T-helper 1 cell treated with Interleukin-12 subunit alpha and Interleukin-12 subunit beta and Interleukin-4 antibody, amounts not matched to agents 30 μg/mL and 1 μg/mL, for 36 hours (primary cell): ENCODE data around the gene KIF13A.
"Not testable (repeated sequence)": the region's sequence is repeated elsewhere in the genome, so short reads cannot be mapped to it uniquely, and the experiment has no call there.

Source experiments
- H3K27ac Mint-ChIP-seq: one replicate; pipeline ENCODE4 v1.8.0; 2021; ENCODE audit warnings: mild to moderate bottlenecking, mixed read lengths
- H3K27me3 Mint-ChIP-seq: one replicate; pipeline ENCODE4 v1.8.0; 2021; ENCODE audit warnings: low read depth, mixed read lengths
- H3K36me3 Mint-ChIP-seq: one replicate; pipeline ENCODE4 v1.8.0; 2021; ENCODE audit warnings: low read depth, mixed read lengths
- H3K4me1 Mint-ChIP-seq: one replicate; pipeline ENCODE4 v1.8.0; 2021; ENCODE audit warnings: low read depth, mixed read lengths
- H3K4me3 Mint-ChIP-seq: one replicate; pipeline ENCODE4 v1.8.0; 2021; ENCODE audit warnings: mild to moderate bottlenecking, moderate library complexity, mixed read lengths
- H3K9me3 Mint-ChIP-seq: one replicate; pipeline ENCODE4 v1.8.0; 2021; ENCODE audit warnings: mixed read lengths

Gene KIF13A

GRCh38 chr6:17987447-17987696 is at the start of gene KIF13A:
TSS of gene KIF13A (minus strand) at chr6:17987635. CDS start at chr6:17987463, 172 bp downstream.
- peaks cover 65% of the 10 kb centered on the region for H3K27me3 Mint-ChIP-seq
- peak within 1 kb of the TSS; percentile 87 for H3K4me3 Mint-ChIP-seq
- no peaks in the 10 kb centered on the region for H3K36me3 Mint-ChIP-seq
- no peak within 1 kb of the TSS for H3K27ac Mint-ChIP-seq
- H3K9me3 Mint-ChIP-seq: no peaks in the 10 kb centered on the region
- H3K4me1 Mint-ChIP-seq: peaks cover 7% of the 10 kb centered on the region

GRCh38 chr6:18036781-18037180 is 49.3 kb upstream of the KIF13A start:
- Mint-ChIP-seq H3K27me3 (peaks cover 9% of the 10 kb centered on the region), H3K9me3 (no peaks in the 10 kb centered on the region), H3K4me1 (no peaks in the 10 kb centered on the region), H3K27ac (no peak overlapping the region), H3K4me3 (no peak overlapping the region), H3K36me3 (no peaks in the 10 kb centered on the region)

- H3K4me1 Mint-ChIP-seq: no peaks in the 10 kb centered on the region
- H3K27ac Mint-ChIP-seq: no peak overlapping the region
- H3K36me3 Mint-ChIP-seq: no peaks in the 10 kb centered on the region
- H3K9me3 Mint-ChIP-seq: no peaks in the 10 kb centered on the region
- H3K27me3 Mint-ChIP-seq: peaks cover 9% of the 10 kb centered on the region
- no peak overlapping the region for H3K4me3 Mint-ChIP-seq
Measured at GRCh38 chr6:18035330-18035854, 48.0 kb upstream of the KIF13A start.

GRCh38 chr6:18034798-18035202 is 47.4 kb upstream of the KIF13A start:
- Mint-ChIP-seq H3K9me3 (no peaks in the 10 kb centered on the region), H3K27ac (no peak overlapping the region), H3K36me3 (no peaks in the 10 kb centered on the region), H3K4me3 (no peak overlapping the region), H3K4me1 (no peaks in the 10 kb centered on the region), H3K27me3 (peaks cover 9% of the 10 kb centered on the region)

DNA sequence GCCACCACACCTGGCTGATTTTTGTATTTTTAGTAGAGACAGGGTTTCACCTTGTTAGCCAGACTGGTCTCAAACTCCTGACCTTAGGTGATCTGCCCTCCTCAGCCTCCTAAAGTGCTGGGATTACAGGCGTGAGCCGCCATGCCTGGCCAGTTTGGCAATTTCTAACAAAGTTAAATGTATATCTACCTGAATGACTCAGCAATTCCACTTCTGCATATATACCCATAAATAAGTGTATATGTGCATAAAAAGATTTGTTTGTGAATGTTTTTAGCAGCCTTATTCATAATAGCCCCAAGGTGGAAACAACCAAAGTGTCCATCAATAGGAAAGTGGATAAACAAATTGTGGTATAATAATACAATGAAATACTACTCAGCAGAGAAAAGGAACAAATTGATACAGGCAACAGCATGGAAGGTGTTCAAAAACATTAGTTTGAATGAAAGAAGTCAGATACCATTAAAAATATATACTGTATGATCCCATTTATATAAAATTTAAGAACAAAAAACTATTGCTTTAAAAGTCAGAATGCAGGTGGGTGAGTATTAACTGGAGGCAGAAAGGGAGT is 44.3 kb upstream of the KIF13A start:
- Mint-ChIP-seq H3K36me3 (no peaks in the 10 kb centered on the region), H3K27me3 (peaks cover 8% of the 10 kb centered on the region), H3K27ac (no peak overlapping the region), H3K9me3 (no peaks in the 10 kb centered on the region), H3K4me1 (no peaks in the 10 kb centered on the region), H3K4me3 (no peak overlapping the region)

DNA sequence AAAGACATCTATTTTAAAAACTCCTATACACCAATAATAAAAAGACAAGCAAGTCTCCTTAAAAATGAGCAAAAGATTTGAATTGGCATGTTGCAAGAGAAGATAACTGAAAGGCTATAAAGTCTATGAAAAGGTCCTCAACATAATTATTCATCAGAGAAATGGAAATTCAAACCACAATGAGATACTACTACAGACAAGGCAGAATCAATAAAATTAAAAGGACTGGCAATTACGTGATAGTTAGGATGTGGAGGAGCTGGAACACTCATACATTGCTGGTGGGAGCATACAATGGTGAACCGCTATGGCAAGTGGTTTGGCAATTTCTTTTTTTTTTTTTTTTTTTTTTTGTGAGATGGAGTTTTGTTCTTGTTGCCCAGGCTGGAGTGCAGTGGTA is 43.8 kb upstream of the KIF13A start:
- no peaks in the 10 kb centered on the region for H3K4me1 Mint-ChIP-seq
- H3K27ac Mint-ChIP-seq: no peak overlapping the region
- H3K9me3 Mint-ChIP-seq: no peaks in the 10 kb centered on the region
- peaks cover 4% of the 10 kb centered on the region for H3K27me3 Mint-ChIP-seq
- H3K4me3 Mint-ChIP-seq: no peak overlapping the region
- H3K36me3 Mint-ChIP-seq: no peaks in the 10 kb centered on the region

DNA sequence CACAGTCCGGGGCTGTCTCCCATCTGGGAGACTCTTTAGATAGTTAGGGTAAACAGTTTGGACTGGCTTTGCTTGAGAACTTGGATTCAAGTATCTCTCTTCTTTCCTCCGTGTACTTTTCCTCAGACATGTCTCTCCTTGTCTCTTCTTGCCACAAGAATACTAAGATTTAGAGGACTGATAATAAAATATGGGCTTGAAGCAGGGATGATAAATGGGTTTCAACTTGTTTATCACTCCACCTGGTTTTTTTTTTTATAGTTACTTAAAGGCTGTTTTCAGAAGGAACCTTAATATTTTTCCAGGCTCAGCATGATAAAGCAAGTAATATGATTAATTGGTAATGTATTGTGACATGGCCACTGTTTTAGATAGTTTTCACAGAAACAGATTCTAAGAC is 40.9 kb upstream of the KIF13A start:
- no peaks in the 10 kb centered on the region for H3K9me3 Mint-ChIP-seq
- no peaks in the 10 kb centered on the region for H3K4me1 Mint-ChIP-seq
- H3K27me3 Mint-ChIP-seq: peaks cover 4% of the 10 kb centered on the region
- no peak overlapping the region for H3K27ac Mint-ChIP-seq
- no peaks in the 10 kb centered on the region for H3K36me3 Mint-ChIP-seq
- no peak overlapping the region for H3K4me3 Mint-ChIP-seq

DNA sequence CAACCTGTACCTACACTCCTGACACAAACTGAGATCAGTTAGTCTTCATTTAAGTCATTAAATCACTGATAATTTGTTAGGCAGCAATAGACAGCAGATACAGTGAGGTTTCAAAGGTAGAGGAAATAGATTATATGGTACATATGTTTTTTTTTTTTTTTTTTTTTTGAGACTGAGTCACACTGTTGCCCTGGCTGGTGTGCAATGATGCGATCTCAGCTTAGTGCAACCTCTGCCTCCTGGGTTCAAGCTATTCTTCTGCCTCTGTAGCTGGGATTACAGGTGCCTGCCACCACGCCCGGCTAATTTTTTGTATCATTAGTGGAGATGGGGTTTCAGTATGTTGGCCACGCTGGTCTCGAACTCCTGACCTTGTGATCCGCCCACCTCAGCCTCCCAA is 38.2 kb upstream of the KIF13A start:
- Mint-ChIP-seq H3K9me3 (no peaks in the 10 kb centered on the region), H3K27ac (no peak overlapping the region), H3K27me3 (no peaks in the 10 kb centered on the region), H3K36me3 (no peaks in the 10 kb centered on the region), H3K4me1 (no peaks in the 10 kb centered on the region), H3K4me3 (no peak overlapping the region)

GRCh38 chr6:18024876-18025275 is 37.4 kb upstream of the KIF13A start:
- Mint-ChIP-seq H3K4me3 (no peak overlapping the region), H3K4me1 (no peaks in the 10 kb centered on the region), H3K9me3 (no peaks in the 10 kb centered on the region), H3K27me3 (no peaks in the 10 kb centered on the region), H3K27ac (no peak overlapping the region), H3K36me3 (no peaks in the 10 kb centered on the region)

DNA sequence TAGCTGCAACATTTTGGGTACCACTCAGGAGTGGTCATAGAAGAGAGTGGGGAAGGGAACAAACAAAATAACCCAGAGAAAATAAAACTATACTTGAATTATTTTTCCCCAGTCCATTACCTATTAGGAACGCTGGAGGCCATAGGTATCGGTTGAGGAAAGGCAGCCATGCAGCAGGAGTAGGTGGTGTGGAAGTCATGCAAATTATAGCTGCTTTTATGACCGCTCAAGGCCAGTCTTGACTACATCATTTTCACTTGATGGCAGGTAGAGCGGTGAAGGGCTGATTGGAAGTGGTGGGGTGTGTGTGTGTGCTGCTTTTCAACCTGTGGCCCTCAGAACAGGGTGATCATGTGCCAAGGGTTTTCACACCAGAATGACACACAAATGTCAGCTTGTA is 36.5 kb upstream of the KIF13A start:
- Mint-ChIP-seq H3K36me3 (no peaks in the 10 kb centered on the region), H3K27ac (no peak overlapping the region), H3K4me1 (no peaks in the 10 kb centered on the region), H3K4me3 (no peak overlapping the region), H3K9me3 (no peaks in the 10 kb centered on the region), H3K27me3 (no peaks in the 10 kb centered on the region)

GRCh38 chr6:18022398-18023231 is 35.2 kb upstream of the KIF13A start:
- Mint-ChIP-seq H3K36me3 (no peaks in the 10 kb centered on the region), H3K9me3 (no peaks in the 10 kb centered on the region), H3K4me3 (no peak overlapping the region), H3K27ac (no peak overlapping the region), H3K27me3 (no peaks in the 10 kb centered on the region), H3K4me1 (no peaks in the 10 kb centered on the region)

DNA sequence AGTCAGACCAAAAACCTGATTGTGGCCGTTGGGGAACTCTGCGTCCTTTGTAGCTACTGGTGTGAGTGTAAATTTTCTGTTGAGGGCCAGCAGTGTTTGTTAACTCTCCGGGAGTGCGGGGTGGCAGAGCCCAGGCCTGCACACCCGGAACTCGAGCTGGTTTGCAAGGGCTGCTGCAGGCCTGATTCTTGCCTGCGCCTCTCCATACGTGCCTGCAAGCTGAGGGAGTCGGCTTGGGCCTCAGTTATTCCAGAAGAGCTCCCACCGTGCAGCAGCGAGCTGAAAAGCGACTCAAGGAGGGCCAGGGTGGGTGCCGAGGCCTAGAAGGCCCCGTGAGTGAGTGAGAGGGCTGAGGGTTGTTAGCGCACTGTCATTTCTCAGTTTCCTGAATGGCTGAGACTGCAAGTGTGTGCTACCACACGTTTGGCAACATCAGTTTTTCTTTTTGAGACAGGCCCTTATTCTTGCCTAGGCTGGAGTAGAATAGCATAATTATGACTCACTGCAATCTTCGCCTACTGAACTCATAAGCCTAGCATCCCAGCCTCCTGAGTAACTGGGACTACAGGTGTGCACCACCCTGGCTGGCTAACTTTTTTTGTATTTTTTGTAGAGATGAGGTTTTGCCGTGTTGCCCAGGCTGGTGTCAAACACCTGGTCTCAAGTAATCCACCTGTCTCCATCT is 33.9 kb upstream of the KIF13A start:
- Mint-ChIP-seq H3K9me3 (no peaks in the 10 kb centered on the region), H3K4me3 (no peak overlapping the region), H3K27me3 (no peaks in the 10 kb centered on the region), H3K27ac (no peak overlapping the region), H3K4me1 (no peaks in the 10 kb centered on the region), H3K36me3 (no peaks in the 10 kb centered on the region)

DNA sequence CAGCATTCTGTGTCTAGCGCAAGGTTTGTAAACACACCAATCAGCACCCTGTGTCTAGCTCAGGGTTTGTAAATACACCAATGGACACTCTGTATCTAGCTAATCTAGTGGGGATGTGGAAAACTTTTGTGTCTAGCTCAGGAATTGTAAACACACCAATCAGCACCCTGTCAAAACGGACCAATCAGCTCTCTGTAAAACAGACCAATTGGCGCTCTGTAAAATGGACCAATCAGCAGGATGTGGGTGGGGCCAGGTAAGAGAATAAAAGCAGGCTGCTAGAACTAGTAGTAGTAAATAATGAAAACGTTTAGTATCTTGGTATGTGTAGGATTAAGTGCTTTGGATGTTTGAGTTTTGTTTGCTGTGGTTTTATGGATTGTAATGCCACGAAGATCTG is 33.1 kb upstream of the KIF13A start:
- H3K36me3 Mint-ChIP-seq, H3K9me3 Mint-ChIP-seq, H3K27ac Mint-ChIP-seq: not testable (repeated sequence)

GRCh38 chr6:18019539-18020534 is 32.4 kb upstream of the KIF13A start:
- H3K9me3 Mint-ChIP-seq: no peaks in the 10 kb centered on the region

More for the DNA sequence above, 33.1 kb upstream of the KIF13A start:
- H3K27me3 Mint-ChIP-seq, H3K4me3 Mint-ChIP-seq, H3K4me1 Mint-ChIP-seq: not testable (repeated sequence)

More at GRCh38 chr6:18019539-18020534, 32.4 kb upstream of the KIF13A start:
- no peak overlapping the region for H3K4me3 Mint-ChIP-seq
- no peaks in the 10 kb centered on the region for H3K27me3 Mint-ChIP-seq
- no peaks in the 10 kb centered on the region for H3K36me3 Mint-ChIP-seq
- no peak overlapping the region for H3K27ac Mint-ChIP-seq
- H3K4me1 Mint-ChIP-seq: no peaks in the 10 kb centered on the region
